Adipose tissue (tissue), 3 donors: Measurements from ENCODE around the gene BLNK. TPM values are rescaled to one million over a fixed set of nuclear protein-coding genes. Genes with fewer than 3 reads are reported as not detected.
"Not testable (repeated sequence)": the region's sequence is repeated elsewhere in the genome, so short reads cannot be mapped to it uniquely, and the experiment has no call there.

Experiments
- H3K27ac ChIP-seq: one replicate; pipeline ENCODE4 v1.5.1; 2013; ENCODE audit warnings: low read depth, low read length
- WGBS, 3 donors: extraction: QIAGEN DNeasy Blood & Tissue Kit; methylation state at CpG; one replicate each; pipeline ENCODE4 v1.1.7; 2013; 5-methylcytosine and 5-hydroxymethylcytosine counted together
- polyA plus RNA-seq, 3 donors: library from polyadenylated mRNA; stranded (reverse); fragments of 200-250 nt; gene quantifications; one replicate each; pipeline ENCODE4 v1.2.3, GENCODE V29; 2013
- donor health status: healthy with polysubstance abuse.
- donor health status: Bipolar disorder and iron deficiency.
- donor health status: healthy.

The BLNK gene
- polyA plus RNA-seq, 3 donors, result 1.0 to 8.0 (median 2.9) TPM

DNA sequence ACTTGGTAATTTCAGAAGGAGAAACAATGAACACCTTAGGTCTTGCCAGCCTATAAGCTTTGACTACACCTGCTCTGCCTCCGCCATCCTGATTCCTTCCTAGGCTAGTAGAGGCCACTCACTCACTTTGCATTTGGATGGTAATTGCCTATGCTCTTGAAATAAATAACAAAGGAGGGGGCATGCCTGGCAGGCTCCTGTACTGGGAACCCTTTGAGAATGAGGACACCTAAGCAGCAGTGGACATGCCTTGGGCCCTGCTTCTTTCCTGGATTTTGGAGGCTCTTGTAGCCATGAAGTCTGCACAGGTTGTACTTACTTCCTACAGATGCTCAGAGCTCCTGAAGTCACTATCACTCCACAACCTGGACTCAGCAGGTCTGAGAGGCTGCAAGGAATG lies 65.8 kb downstream of the BLNK start:
- WGBS, 3 donors, result 89 to 100% (median 97%) methylated on average over 1 of the region's 1 CpG

GRCh38 chr10:96201525-96201924 lies 69.8 kb downstream of the BLNK start:
- no peak overlapping the region for H3K27ac ChIP-seq
- 31 to 87% (median 33%) methylated on average over 1 of the region's 1 CpG for WGBS, 3 donors

More for the DNA sequence above, 65.8 kb downstream of the BLNK start:
- no peak overlapping the region for H3K27ac ChIP-seq

DNA sequence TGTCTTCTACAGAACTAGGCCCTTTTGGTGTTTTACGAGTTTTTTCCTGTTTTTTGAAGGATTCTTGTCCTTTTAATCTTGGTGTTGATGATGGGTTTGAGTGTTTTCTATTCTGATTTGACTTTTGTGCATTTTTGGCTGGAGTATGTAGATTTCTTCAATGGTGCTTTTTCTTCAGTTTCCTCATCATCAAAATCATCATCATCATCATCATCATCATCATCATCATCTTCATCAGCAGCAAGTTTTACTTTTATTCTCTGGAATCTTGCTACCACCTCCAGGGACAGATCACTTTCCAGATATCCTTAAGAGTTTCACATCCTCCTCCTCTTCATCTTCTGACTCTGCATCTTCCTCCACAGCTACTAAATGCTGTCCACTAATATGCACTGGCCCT lies 81.9 kb downstream of the BLNK start:
- not testable (repeated sequence) for H3K27ac ChIP-seq
- 73 to 82% (median 82%) methylated on average over 1 of the region's 1 CpG for WGBS, 3 donors

GRCh38 chr10:96188916-96189315 lies 82.5 kb downstream of the BLNK start:
- 76 to 79% (median 76%) methylated on average over 1 of the region's 1 CpG for WGBS, 3 donors

DNA sequence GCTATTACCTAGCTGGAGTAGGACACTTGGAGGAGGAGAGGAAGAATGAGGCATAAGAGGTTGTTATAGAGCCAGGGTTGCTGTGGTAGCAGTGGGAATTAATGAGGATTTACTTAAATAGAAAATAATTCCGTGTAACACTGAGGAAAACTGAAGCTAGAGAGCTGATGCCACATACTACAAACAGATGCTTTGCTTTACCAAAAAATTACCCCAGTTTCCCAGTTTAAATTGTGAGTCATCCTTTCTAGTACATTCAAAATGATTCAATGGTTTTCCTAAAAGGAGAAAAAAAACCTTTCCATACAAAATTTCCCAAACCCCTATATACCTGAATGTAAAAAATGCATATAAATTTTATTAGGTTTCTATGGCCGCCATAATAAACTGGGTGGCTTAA lies 82.9 kb downstream of the BLNK start:
- no peak overlapping the region for H3K27ac ChIP-seq
- 84 to 93% (median 90%) methylated on average over 2 of the region's 2 CpGs for WGBS, 3 donors

More at GRCh38 chr10:96188916-96189315, 82.5 kb downstream of the BLNK start:
- no peak overlapping the region for H3K27ac ChIP-seq

- 98 to 100% (median 99%) methylated on average over 1 of the region's 1 CpG for WGBS, 3 donors
These were observed 94.4 kb downstream of the BLNK start for GRCh38 chr10:96176985-96177384.

DNA sequence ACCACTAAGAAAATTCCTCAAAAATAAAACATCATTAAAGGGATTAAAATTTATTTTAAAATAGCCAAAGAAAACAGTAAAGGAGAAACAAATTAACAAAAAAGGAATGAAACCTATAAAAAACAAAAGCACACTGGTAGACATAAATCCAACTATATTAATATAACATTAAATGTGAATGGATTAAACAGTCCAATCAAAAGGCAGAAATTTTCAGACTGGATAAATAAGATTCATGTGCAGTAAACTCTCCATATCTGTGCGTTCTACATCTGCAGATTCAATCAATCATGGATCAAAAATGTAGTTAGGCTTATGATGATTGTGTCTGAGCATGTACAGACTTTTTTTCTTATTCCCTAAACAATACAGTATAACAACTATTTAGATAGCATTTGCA lies 98.7 kb downstream of the BLNK start:
- 95 to 99% (median 98%) methylated on average over 1 of the region's 1 CpG for WGBS, 3 donors
- no peak overlapping the region for H3K27ac ChIP-seq

More at GRCh38 chr10:96176985-96177384, 94.4 kb downstream of the BLNK start:
- H3K27ac ChIP-seq, result no peak overlapping the region

GRCh38 chr10:96170230-96170629 lies 101.1 kb downstream of the BLNK start:
- no peak overlapping the region for H3K27ac ChIP-seq

DNA sequence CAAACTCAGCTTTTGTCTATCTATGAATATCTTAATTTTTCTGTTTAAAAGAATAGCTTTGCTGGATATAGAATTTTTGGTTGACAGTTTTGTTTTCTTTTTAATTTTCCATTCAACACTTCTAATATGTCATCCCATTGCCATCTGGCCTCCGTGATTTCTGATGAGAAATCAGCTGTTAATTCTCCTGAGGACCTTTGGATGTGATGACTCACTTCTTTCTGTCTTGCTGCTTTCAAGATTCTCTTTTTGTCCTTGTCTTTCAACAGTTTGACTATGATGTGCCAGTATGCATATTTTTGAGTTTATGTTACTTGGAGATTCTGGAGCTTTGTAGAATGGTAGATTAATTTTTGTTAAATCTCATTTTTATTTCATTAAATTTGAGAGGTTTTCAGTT lies 102.8 kb downstream of the BLNK start:
- no peak overlapping the region for H3K27ac ChIP-seq
- 70 to 97% (median 82%) methylated on average over 1 of the region's 1 CpG for WGBS, 3 donors

- WGBS, 3 donors, result 94 to 97% (median 94%) methylated on average over 6 of the region's 6 CpGs
- no peak overlapping the region for H3K27ac ChIP-seq
These were observed 105.6 kb downstream of the BLNK start for GRCh38 chr10:96165726-96166125.

DNA sequence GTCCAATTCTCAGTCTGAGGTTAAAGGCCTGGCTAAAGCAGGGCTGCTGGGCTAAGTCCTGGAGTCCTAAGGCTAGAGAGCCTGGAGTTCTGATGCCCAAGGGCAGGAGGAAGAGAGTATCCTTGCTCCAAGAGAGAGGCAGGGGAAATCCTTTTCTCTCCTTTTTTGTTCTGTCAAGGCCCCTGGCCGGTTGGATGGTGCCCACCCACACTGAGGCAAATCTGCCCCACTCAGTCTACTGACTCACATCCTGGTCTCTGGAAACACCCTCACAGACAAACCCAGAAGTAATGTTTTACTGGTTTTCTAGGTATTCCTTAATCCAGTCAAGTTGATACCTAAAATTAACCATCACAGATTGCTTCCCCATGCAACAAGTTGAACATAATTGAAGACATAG lies 118.3 kb downstream of the BLNK start:
- no peak overlapping the region for H3K27ac ChIP-seq
- WGBS, 3 donors, result 83 to 100% (median 90%) methylated on average over 1 of the region's 1 CpG

DNA sequence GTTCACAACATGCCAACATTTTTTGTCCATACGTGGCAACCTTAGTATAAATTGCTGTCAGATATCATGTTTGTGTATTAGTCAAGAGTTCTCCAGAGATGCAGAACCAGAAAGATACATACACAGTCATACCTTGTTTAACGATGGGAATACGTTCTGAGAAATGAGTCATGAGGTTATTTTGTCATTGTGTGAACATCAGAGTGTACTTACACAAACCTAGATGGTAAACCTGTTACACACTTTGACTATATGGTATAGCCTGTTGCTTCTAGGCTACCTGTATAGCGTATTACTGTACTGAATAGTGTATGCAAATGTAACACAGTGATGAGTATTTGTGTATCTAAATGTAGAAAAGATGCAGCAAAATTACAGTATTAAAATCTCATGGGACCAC lies 118.9 kb downstream of the BLNK start:
- H3K27ac ChIP-seq, result no peak overlapping the region
- WGBS, 3 donors, result 92 to 97% (median 93%) methylated on average over 4 of the region's 4 CpGs

Other genes with a start within 250 kb of the BLNK start
- 1 to 10 TPM; 2.1 to 3.7 (median 2.6) TPM for gene CCNJ, start 228.0 kb downstream of the BLNK start, polyA plus RNA-seq
- 1 to 10 TPM; 3.3 to 3.6 (median 3.3) TPM for gene ZNF518A, start 141.3 kb downstream of the BLNK start, polyA plus RNA-seq
- gene DNTT, start 32.9 kb upstream of the BLNK start, polyA plus RNA-seq, result not detected
- gene OPALIN, start 87.4 kb upstream of the BLNK start, polyA plus RNA-seq, result not detected
- under 1 TPM in 2 of 3 donors, not detected in 1; 0.09 to 0.32 TPM for gene TLL2, start 242.4 kb upstream of the BLNK start, polyA plus RNA-seq